Right lobe of liver (tissue), 6 donors: ENCODE data around the gene PA2G4. TPM values are rescaled to one million over a fixed set of nuclear protein-coding genes. Genes with fewer than 3 reads are reported as not detected.
A peak's percentile ranks its signal among the peaks of the same experiment; 100 is the strongest.

Source experiments
- ATAC-seq, 4 donors: fragments of 200-7000 bp; cut with Tn5 transposase; one replicate each; pipeline ENCODE4 v1.9.1; 2020; ENCODE audit warnings: mild to moderate bottlenecking in 4 of 4, moderate library complexity in 4 of 4
- DNase-seq, 3 donors: peaks; one replicate each; pipeline ENCODE4 v3.0.0-alpha.2; 2020
- H3K27ac ChIP-seq, 3 donors: fragments of 200-600 bp; one replicate each; pipeline ENCODE4 v1.8.0; 2022
- H3K27me3 ChIP-seq, 2 donors: fragments of 200-600 bp; one replicate each; pipeline ENCODE4 v1.8.0; 2022
- H3K36me3 ChIP-seq, 4 donors: fragments of 200-600 bp; sonication (generic) in 1 of 4; one replicate each; pipeline versions ENCODE4 v1.5.1 to v1.8.0; 2017 to 2022; ENCODE audit warnings: control low read depth in 1 of 4
- H3K4me1 ChIP-seq, 4 donors: fragments of 200-600 bp; sonication (generic) in 1 of 4; one replicate each; pipeline versions ENCODE4 v1.5.1 to v1.8.0; 2017 to 2022; ENCODE audit warnings: control low read depth in 1 of 4
- H3K4me3 ChIP-seq, 3 donors: fragments of 200-600 bp; one replicate each; pipeline ENCODE4 v1.8.0; 2022
- H3K9me3 ChIP-seq, 4 donors: fragments of 200-600 bp; sonication (generic) in 1 of 4; one replicate each; pipeline versions ENCODE4 v1.5.1 to v1.8.0; 2017 to 2022; ENCODE audit warnings: control low read depth in 1 of 4
- CTCF ChIP-seq, 4 donors: fragments of 200-600 bp in 3 of 4; fragments of 450-650 bp in 1 of 4; IDR thresholded peaks; one replicate each; pipeline versions ENCODE4 v1.5.1 to v1.8.0; 2016 to 2022; ENCODE audit warnings: antibody characterized with exemption in 4 of 4, mild to moderate bottlenecking in 2 of 4
- POLR2A ChIP-seq: fragments of 450-650 bp; IDR thresholded peaks from one replicate; pipeline ENCODE4 v1.6.1; 2017; ENCODE audit warnings: antibody characterized with exemption, mild to moderate bottlenecking
- WGBS: methylation state at CpG from one replicate; pipeline ENCODE4 v1.1.6; 2018; ENCODE audit warnings: low coverage, low lambda C conversion rate; ENCODE audit not compliant: insufficient coverage; ENCODE audit errors: missing lambda C conversion rate; 5-methylcytosine and 5-hydroxymethylcytosine counted together
- intact Hi-C, 2 donors: fragments of 100-400 bp; cut with DNase I; formaldehyde crosslinking; loops; one replicate each; pipeline versions ENCODE4 v1.11.2 to v1.14.1; 2022
- total RNA-seq, 6 experiments: library from RNA; depleted of rRNA in 2 of 6; stranded (reverse); fragments of >200 nt in 2 of 6; fragmentation: NEBNext Ultra II Directional in 3 of 6; extraction: Animal tissue kit (Norgen Biotek cat#: 25700) in 3 of 6; gene quantifications; one replicate each; pipeline versions ENCODE4 v1.1.0 to v1.2.4, GENCODE V29; 2016 to 2023
- donor health status: DM: no; HTN: yes; CAD: no.
- donor health status: DM: no; HTN: no; CAD: no.
- donor health status: DM: no; HTN: no; CAD: no.
- donor health status: DM: no; HTN: yes; CAD: no.
- donor health status: DM: no; HTN: yes; CAD: no.

Gene PA2G4
- total RNA-seq, 6 experiments from 2014 or later: 29.7 to 82.4 (median 36.6) TPM

- H3K27me3 ChIP-seq: no peaks in the 10 kb centered on the region
- H3K36me3 ChIP-seq: peaks cover 0 to 7% (median 2%) of the 10 kb centered on the region in 4 donors
- peak; percentile 22 to 61 (median 60) for TF ChIP-seq CTCF (IDR thresholded peaks at IDR 0.05)
- TF ChIP-seq POLR2A: peak; percentile 90
- H3K9me3 ChIP-seq: no peaks in the 10 kb centered on the region
- DNase-seq (peak; percentile 98 to 99 (median 99)), ATAC-seq (peak; percentile 71 to 83 (median 74))
- intact Hi-C loops: no loop called here
- peak within 1 kb of the TSS; percentile 81 to 88 (median 82) for H3K27ac ChIP-seq
- under 1% methylated on average over 20 of the region's 61 CpGs for WGBS
- H3K4me3 ChIP-seq: peak within 1 kb of the TSS; percentile 58 to 95 (median 74)
- peaks cover 0 to 42% (median 19%) of the 10 kb centered on the region in 4 donors for H3K4me1 ChIP-seq
These were observed 13.7 kb downstream of the PA2G4 start, which contains the start of gene ZC3H10 for GRCh38 chr12:56117778-56118687. TSS of gene ZC3H10 (plus strand) at chr12:56118266. CDS start at chr12:56120563, 2,297 bp downstream.

GRCh38 chr12:56118688-56119357, 14.5 kb downstream of the PA2G4 start:
- intact Hi-C loops: no loop called here
- peak overlapping the region; percentile 75 to 84 (median 82) for H3K27ac ChIP-seq
- H3K36me3 ChIP-seq: no peaks in the 10 kb centered on the region
- TF ChIP-seq POLR2A (no peak), CTCF (IDR thresholded peaks at IDR 0.05) (no peak)
- DNase-seq (no peak), ATAC-seq (peak in 1 of 4 donors; percentile 0)
- no peaks in the 10 kb centered on the region for H3K9me3 ChIP-seq
- no peaks in the 10 kb centered on the region for H3K27me3 ChIP-seq
- H3K4me3 ChIP-seq: peak overlapping the region; percentile 56 to 95 (median 74)
- peaks cover 0 to 50% (median 19%) of the 10 kb centered on the region in 4 donors for H3K4me1 ChIP-seq
- 3% methylated on average over 11 of the region's 13 CpGs for WGBS

- Histone ChIP-seq H3K9me3 (no peaks in the 10 kb centered on the region), H3K4me1 (peaks cover 0 to 53% (median 19%) of the 10 kb centered on the region in 4 donors), H3K36me3 (no peaks in the 10 kb centered on the region), H3K27me3 (no peaks in the 10 kb centered on the region), H3K27ac (peak overlapping the region; percentile 75 to 84 (median 82)), H3K4me3 (peak overlapping the region in 2 of 3 donors; percentile 74 to 95)
- 0% methylated on average over 2 of the region's 2 CpGs for WGBS
- peak; percentile 43 to 61 (median 50) for ATAC-seq
- peak; percentile 66 to 89 (median 79) for DNase-seq
- intact Hi-C loops: no loop called here
- TF ChIP-seq CTCF (IDR thresholded peaks at IDR 0.05): peak; percentile 79 to 90 (median 82)
- no peak for TF ChIP-seq POLR2A
These were observed 15.0 kb downstream of the PA2G4 start for GRCh38 chr12:56119361-56119796.

GRCh38 chr12:56120158-56120846, 15.9 kb downstream of the PA2G4 start:
- Histone ChIP-seq H3K27ac (peak overlapping the region; percentile 19 to 82 (median 75)), H3K9me3 (no peaks in the 10 kb centered on the region), H3K27me3 (no peaks in the 10 kb centered on the region), H3K36me3 (no peaks in the 10 kb centered on the region), H3K4me3 (no peak overlapping the region), H3K4me1 (peaks cover 0 to 53% (median 19%) of the 10 kb centered on the region in 4 donors)
- 81% methylated on average over 17 of the region's 17 CpGs for WGBS
- ATAC-seq (no peak), DNase-seq (no peak)
- intact Hi-C loops: no loop called here
- no peak for TF ChIP-seq CTCF (IDR thresholded peaks at IDR 0.05)
- no peak for TF ChIP-seq POLR2A
